ENCODE results near the gene MAPK8IP1.

MAPK8IP1 gene

GRCh38 chr11:45887587-45887986 lies 2.1 kb downstream of the MAPK8IP1 start:
- H3K4me1 ChIP-seq (ENCODE audit: insufficient read depth, poor library complexity, severe bottlenecking): no peaks in the 10 kb centered on the region
- DNase-seq (ENCODE audit: low spot score) (no peak), ATAC-seq (ENCODE audit: low read depth) (no peak)
- no peak overlapping the region for H3K27ac ChIP-seq (ENCODE audit: poor library complexity, severe bottlenecking)
- no peak overlapping the region for H3K4me3 ChIP-seq (ENCODE audit: severe bottlenecking)
- H3K36me3 ChIP-seq (ENCODE audit: low read depth): no peaks in the 10 kb centered on the region
- TF ChIP-seq CTCF (IDR thresholded peaks at IDR 0.05; ENCODE audit: poor library complexity, severe bottlenecking): no peak
- no peaks in the 10 kb centered on the region for H3K9me3 ChIP-seq (ENCODE audit: severe bottlenecking)
- H3K27me3 ChIP-seq (ENCODE audit: insufficient read depth, poor library complexity, severe bottlenecking): no peaks in the 10 kb centered on the region

- Histone ChIP-seq H3K27me3 (ENCODE audit: insufficient read depth, poor library complexity, severe bottlenecking) (no peaks in the 10 kb centered on the region), H3K27ac (ENCODE audit: poor library complexity, severe bottlenecking) (no peak overlapping the region), H3K4me1 (ENCODE audit: insufficient read depth, poor library complexity, severe bottlenecking) (no peaks in the 10 kb centered on the region), H3K9me3 (ENCODE audit: severe bottlenecking) (no peaks in the 10 kb centered on the region), H3K4me3 (ENCODE audit: severe bottlenecking) (no peak overlapping the region), H3K36me3 (ENCODE audit: low read depth) (no peaks in the 10 kb centered on the region)
- ATAC-seq (ENCODE audit: low read depth) (no peak), DNase-seq (ENCODE audit: low spot score) (no peak)
- TF ChIP-seq CTCF (IDR thresholded peaks at IDR 0.05; ENCODE audit: poor library complexity, severe bottlenecking): no peak
Observed at GRCh38 chr11:45889555-45889954, 4.1 kb downstream of the MAPK8IP1 start.

GRCh38 chr11:45889966-45890365 lies 4.5 kb downstream of the MAPK8IP1 start:
- Histone ChIP-seq H3K4me3 (ENCODE audit: severe bottlenecking) (no peak overlapping the region), H3K36me3 (ENCODE audit: low read depth) (no peaks in the 10 kb centered on the region), H3K9me3 (ENCODE audit: severe bottlenecking) (no peaks in the 10 kb centered on the region), H3K4me1 (ENCODE audit: insufficient read depth, poor library complexity, severe bottlenecking) (no peaks in the 10 kb centered on the region), H3K27me3 (ENCODE audit: insufficient read depth, poor library complexity, severe bottlenecking) (no peaks in the 10 kb centered on the region), H3K27ac (ENCODE audit: poor library complexity, severe bottlenecking) (no peak overlapping the region)
- no peak for TF ChIP-seq CTCF (IDR thresholded peaks at IDR 0.05; ENCODE audit: poor library complexity, severe bottlenecking)
- DNase-seq (ENCODE audit: low spot score): no peak
- ATAC-seq (ENCODE audit: low read depth): no peak

- ATAC-seq (ENCODE audit: low read depth) (no peak), DNase-seq (ENCODE audit: low spot score) (no peak)
- Histone ChIP-seq H3K4me1 (ENCODE audit: insufficient read depth, poor library complexity, severe bottlenecking) (no peaks in the 10 kb centered on the region), H3K9me3 (ENCODE audit: severe bottlenecking) (no peaks in the 10 kb centered on the region), H3K4me3 (ENCODE audit: severe bottlenecking) (no peak overlapping the region), H3K27me3 (ENCODE audit: insufficient read depth, poor library complexity, severe bottlenecking) (no peaks in the 10 kb centered on the region), H3K36me3 (ENCODE audit: low read depth) (no peaks in the 10 kb centered on the region), H3K27ac (ENCODE audit: poor library complexity, severe bottlenecking) (no peak overlapping the region)
- TF ChIP-seq CTCF (IDR thresholded peaks at IDR 0.05; ENCODE audit: poor library complexity, severe bottlenecking): no peak
Observed at GRCh38 chr11:45890886-45891550, 5.6 kb downstream of the MAPK8IP1 start.

- Histone ChIP-seq H3K4me1 (ENCODE audit: insufficient read depth, poor library complexity, severe bottlenecking) (no peaks in the 10 kb centered on the region), H3K4me3 (ENCODE audit: severe bottlenecking) (no peak overlapping the region), H3K9me3 (ENCODE audit: severe bottlenecking) (no peaks in the 10 kb centered on the region), H3K27me3 (ENCODE audit: insufficient read depth, poor library complexity, severe bottlenecking) (no peaks in the 10 kb centered on the region), H3K36me3 (ENCODE audit: low read depth) (no peaks in the 10 kb centered on the region), H3K27ac (ENCODE audit: poor library complexity, severe bottlenecking) (no peak overlapping the region)
- no peak for ATAC-seq (ENCODE audit: low read depth)
- no peak for DNase-seq (ENCODE audit: low spot score)
- TF ChIP-seq CTCF (IDR thresholded peaks at IDR 0.05; ENCODE audit: poor library complexity, severe bottlenecking): no peak
Observed at GRCh38 chr11:45892856-45893255, 7.4 kb downstream of the MAPK8IP1 start.
